SJCRH30 (cell line): ENCODE measurements around the gene TFEC. TPM values are rescaled to one million over a fixed set of nuclear protein-coding genes. Genes with fewer than 3 reads are reported as not detected.
"Not testable (repeated sequence)": the region's sequence is repeated elsewhere in the genome, so short reads cannot be mapped to it uniquely, and the experiment has no call there.

Source experiments
- DNase-seq, 2 experiments: peaks; one replicate each; pipeline ENCODE4 v3.0.0-alpha.2; 2015 to 2020
- H3K27ac ChIP-seq: fragments of 250-450 bp; sonication (Bioruptor Pico); 2 replicates; pipeline ENCODE4 v1.5.1; 2020; ENCODE audit warnings: mild to moderate bottlenecking, moderate library complexity
- H3K27me3 ChIP-seq: fragments of 250-450 bp; sonication (Bioruptor Pico); 2 replicates; pipeline ENCODE4 v1.5.1; 2020; ENCODE audit warnings: mild to moderate bottlenecking, moderate library complexity
- H3K36me3 ChIP-seq: fragments of 250-450 bp; sonication (Bioruptor Pico); 2 replicates; pipeline ENCODE4 v1.5.1; 2020; ENCODE audit warnings: mild to moderate bottlenecking, moderate library complexity
- H3K4me1 ChIP-seq: fragments of 250-450 bp; sonication (Bioruptor Pico); 2 replicates; pipeline ENCODE4 v1.5.1; 2020; ENCODE audit warnings: mild to moderate bottlenecking, moderate library complexity
- H3K4me3 ChIP-seq: fragments of 250-450 bp; sonication (Bioruptor Pico); 2 replicates; pipeline ENCODE4 v1.5.1; 2020; ENCODE audit warnings: mild to moderate bottlenecking, moderate library complexity
- H3K9me3 ChIP-seq: fragments of 250-450 bp; sonication (Bioruptor Pico); replicated peaks from 2 replicates; pipeline ENCODE4 v1.5.1; 2020; ENCODE audit warnings: mild to moderate bottlenecking, moderate library complexity
- total RNA-seq: library from RNA; depleted of rRNA; stranded (reverse); fragments of >200 nt; shearing (Covaris generic); gene quantifications from 2 replicates; pipeline ENCODE4 v1.2.3, GENCODE V29; 2014; rRNA removed

Gene TFEC
- 0.47 TPM in 1 of 2 replicates, not detected in the other for total RNA-seq

GRCh38 chr7:116030651-116031276 lies at the start of gene TFEC:
Gene TFEC (minus strand): TSS chr7:116030763. CDS start chr7:115984441, 46,322 bp downstream.
- Histone ChIP-seq H3K27ac (no peak within 1 kb of the TSS), H3K36me3 (no peaks in the 10 kb centered on the region), H3K9me3 (no peaks in the 10 kb centered on the region), H3K4me1 (no peaks in the 10 kb centered on the region), H3K4me3 (no peak within 1 kb of the TSS), H3K27me3 (no peaks in the 10 kb centered on the region)
- no peak for DNase-seq

GRCh38 chr7:116075351-116076145 lies 45.0 kb upstream of the TFEC start:
- Histone ChIP-seq H3K27me3 (no peaks in the 10 kb centered on the region), H3K27ac (no peak overlapping the region), H3K4me3 (no peak overlapping the region), H3K36me3 (no peaks in the 10 kb centered on the region), H3K4me1 (no peaks in the 10 kb centered on the region), H3K9me3 (0 out of 2 replicates have a peak, but pooled peaks cover 4% of the 10 kb centered on the region)
- peak; percentile 33 to 43 for DNase-seq

- H3K27me3 ChIP-seq, result no peaks in the 10 kb centered on the region
- H3K4me1 ChIP-seq, result no peaks in the 10 kb centered on the region
- DNase-seq, result no peak
- H3K4me3 ChIP-seq, result no peak overlapping the region
- H3K27ac ChIP-seq, result no peak overlapping the region
- no peaks in the 10 kb centered on the region for H3K36me3 ChIP-seq
- no peaks in the 10 kb centered on the region for H3K9me3 ChIP-seq
Observed at GRCh38 chr7:116071629-116072028, 41.1 kb upstream of the TFEC start.

GRCh38 chr7:116064179-116064578 lies 33.6 kb upstream of the TFEC start:
- Histone ChIP-seq H3K4me1 (no peaks in the 10 kb centered on the region), H3K4me3 (no peak overlapping the region), H3K36me3 (no peaks in the 10 kb centered on the region), H3K27me3 (no peaks in the 10 kb centered on the region), H3K27ac (no peak overlapping the region), H3K9me3 (no peaks in the 10 kb centered on the region; the same call in 1 of the 2 replicates)
- DNase-seq, result no peak

GRCh38 chr7:116062666-116063065 lies 32.1 kb upstream of the TFEC start:
- no peaks in the 10 kb centered on the region for H3K27me3 ChIP-seq
- H3K36me3 ChIP-seq, result no peaks in the 10 kb centered on the region
- DNase-seq, result no peak
- H3K9me3 ChIP-seq, result no peaks in the 10 kb centered on the region; the same call in 1 of the 2 replicates
- no peak overlapping the region for H3K27ac ChIP-seq
- H3K4me3 ChIP-seq, result no peak overlapping the region
- H3K4me1 ChIP-seq, result no peaks in the 10 kb centered on the region

- H3K4me3 ChIP-seq, result no peak overlapping the region
- H3K27ac ChIP-seq, result no peak overlapping the region
- no peaks in the 10 kb centered on the region for H3K27me3 ChIP-seq
- no peaks in the 10 kb centered on the region for H3K36me3 ChIP-seq
- no peak for DNase-seq
- no peaks in the 10 kb centered on the region for H3K4me1 ChIP-seq
- H3K9me3 ChIP-seq, result no peaks in the 10 kb centered on the region; the same call in none of the 2 replicates
Observed at GRCh38 chr7:116052006-116052405, 21.4 kb upstream of the TFEC start.

GRCh38 chr7:116047261-116047660 lies 16.7 kb upstream of the TFEC start:
- not testable (repeated sequence) for H3K36me3 ChIP-seq, H3K9me3 ChIP-seq, H3K27ac ChIP-seq, H3K27me3 ChIP-seq, DNase-seq, H3K4me3 ChIP-seq, H3K4me1 ChIP-seq

GRCh38 chr7:116045532-116045931 lies 15.0 kb upstream of the TFEC start:
- DNase-seq, result no peak
- H3K27me3 ChIP-seq, result no peaks in the 10 kb centered on the region
- no peak overlapping the region for H3K27ac ChIP-seq
- peaks cover 4% of the 10 kb centered on the region for H3K9me3 ChIP-seq
- no peaks in the 10 kb centered on the region for H3K4me1 ChIP-seq
- H3K4me3 ChIP-seq, result no peak overlapping the region
- no peaks in the 10 kb centered on the region for H3K36me3 ChIP-seq

GRCh38 chr7:116041615-116042014 lies 11.1 kb upstream of the TFEC start:
- H3K27ac ChIP-seq, result no peak overlapping the region
- H3K9me3 ChIP-seq, result peaks cover 2% of the 10 kb centered on the region; the same call in 1 of the 2 replicates
- no peak overlapping the region for H3K4me3 ChIP-seq
- H3K36me3 ChIP-seq, result no peaks in the 10 kb centered on the region
- no peaks in the 10 kb centered on the region for H3K4me1 ChIP-seq
- H3K27me3 ChIP-seq, result no peaks in the 10 kb centered on the region
- no peak for DNase-seq

GRCh38 chr7:116037401-116037800 lies 6.8 kb upstream of the TFEC start:
- no peak for DNase-seq
- no peaks in the 10 kb centered on the region for H3K36me3 ChIP-seq
- no peaks in the 10 kb centered on the region for H3K9me3 ChIP-seq
- H3K4me3 ChIP-seq, result no peak overlapping the region
- no peaks in the 10 kb centered on the region for H3K27me3 ChIP-seq
- no peak overlapping the region for H3K27ac ChIP-seq
- no peaks in the 10 kb centered on the region for H3K4me1 ChIP-seq

GRCh38 chr7:116034411-116034810 lies 3.8 kb upstream of the TFEC start:
- Histone ChIP-seq H3K4me1 (no peaks in the 10 kb centered on the region), H3K4me3 (no peak overlapping the region), H3K9me3 (no peaks in the 10 kb centered on the region), H3K36me3 (no peaks in the 10 kb centered on the region), H3K27ac (no peak overlapping the region), H3K27me3 (no peaks in the 10 kb centered on the region)
- DNase-seq, result no peak

- no peak for DNase-seq
- H3K27ac ChIP-seq, result no peak overlapping the region
- H3K9me3 ChIP-seq, result no peaks in the 10 kb centered on the region
- no peaks in the 10 kb centered on the region for H3K4me1 ChIP-seq
- no peaks in the 10 kb centered on the region for H3K27me3 ChIP-seq
- no peak overlapping the region for H3K4me3 ChIP-seq
- H3K36me3 ChIP-seq, result no peaks in the 10 kb centered on the region
Observed at GRCh38 chr7:116032886-116033285, 2.3 kb upstream of the TFEC start.

- H3K36me3 ChIP-seq, result no peaks in the 10 kb centered on the region
- no peaks in the 10 kb centered on the region for H3K4me1 ChIP-seq
- H3K27ac ChIP-seq, result no peak overlapping the region
- no peaks in the 10 kb centered on the region for H3K27me3 ChIP-seq
- no peaks in the 10 kb centered on the region for H3K9me3 ChIP-seq
- no peak for DNase-seq
- no peak overlapping the region for H3K4me3 ChIP-seq
Observed at GRCh38 chr7:116028787-116029186, 1.8 kb downstream of the TFEC start.

GRCh38 chr7:116027786-116028185 lies 2.8 kb downstream of the TFEC start:
- Histone ChIP-seq H3K27me3 (no peaks in the 10 kb centered on the region), H3K27ac (no peak overlapping the region)

More at GRCh38 chr7:116027786-116028185, 2.8 kb downstream of the TFEC start:
- Histone ChIP-seq H3K4me3 (no peak overlapping the region), H3K4me1 (no peaks in the 10 kb centered on the region), H3K9me3 (no peaks in the 10 kb centered on the region), H3K36me3 (no peaks in the 10 kb centered on the region)
- no peak for DNase-seq
